Measurements from ENCODE around the gene LIPE.
A peak's percentile ranks its signal among the peaks of the same experiment; 100 is the strongest.

LIPE gene

GRCh38 chr19:42386974-42387707 lies 40.0 kb downstream of the LIPE start:
- DNase-seq (ENCODE audit: insufficient read length, low spot score): peak; percentile 82
- peak; percentile 81 for FAIRE-seq

GRCh38 chr19:42380155-42380554 lies 47.0 kb downstream of the LIPE start:
- no peak for DNase-seq (ENCODE audit: insufficient read length, low spot score)
- no peak for FAIRE-seq

- FAIRE-seq: no peak
Measured at GRCh38 chr19:42378225-42379215, 48.7 kb downstream of the LIPE start.

GRCh38 chr19:42376177-42376555 lies 51.0 kb downstream of the LIPE start:
- no peak for FAIRE-seq

More at GRCh38 chr19:42378225-42379215, 48.7 kb downstream of the LIPE start:
- no peak for DNase-seq (ENCODE audit: insufficient read length, low spot score)

GRCh38 chr19:42375415-42376176 lies 51.6 kb downstream of the LIPE start:
- DNase-seq (ENCODE audit: insufficient read length, low spot score): no peak
- no peak for FAIRE-seq

More at GRCh38 chr19:42376177-42376555, 51.0 kb downstream of the LIPE start:
- no peak for DNase-seq (ENCODE audit: insufficient read length, low spot score)

- DNase-seq (ENCODE audit: insufficient read length, low spot score) (no peak), FAIRE-seq (no peak)
Measured at GRCh38 chr19:42374826-42375376, 52.3 kb downstream of the LIPE start.

- DNase-seq (ENCODE audit: insufficient read length, low spot score) (no peak), FAIRE-seq (no peak)
Measured at GRCh38 chr19:42370626-42371175, 56.5 kb downstream of the LIPE start.

- DNase-seq (ENCODE audit: insufficient read length, low spot score) (no peak), FAIRE-seq (no peak)
Measured at GRCh38 chr19:42370068-42370520, 57.1 kb downstream of the LIPE start.

- no peak for DNase-seq (ENCODE audit: insufficient read length, low spot score)
- FAIRE-seq: no peak
Measured at GRCh38 chr19:42369433-42370067, 57.6 kb downstream of the LIPE start.

GRCh38 chr19:42368765-42369164 lies 58.4 kb downstream of the LIPE start:
- DNase-seq (ENCODE audit: insufficient read length, low spot score) (no peak), FAIRE-seq (no peak)

GRCh38 chr19:42368360-42368759 lies 58.8 kb downstream of the LIPE start:
- DNase-seq (ENCODE audit: insufficient read length, low spot score): no peak
- no peak for FAIRE-seq

GRCh38 chr19:42367929-42368328 lies 59.3 kb downstream of the LIPE start:
- FAIRE-seq (no peak), DNase-seq (ENCODE audit: insufficient read length, low spot score) (no peak)

- FAIRE-seq (no peak), DNase-seq (ENCODE audit: insufficient read length, low spot score) (no peak)
Measured at GRCh38 chr19:42366673-42367072, 60.5 kb downstream of the LIPE start.

- peak; percentile 44 for FAIRE-seq
- no peak for DNase-seq (ENCODE audit: insufficient read length, low spot score)
Measured at GRCh38 chr19:42363614-42364346, 63.4 kb downstream of the LIPE start.

- DNase-seq (ENCODE audit: insufficient read length, low spot score) (no peak), FAIRE-seq (no peak)
Measured at GRCh38 chr19:42362891-42363440, 64.2 kb downstream of the LIPE start.

- no peak for DNase-seq (ENCODE audit: insufficient read length, low spot score)
- FAIRE-seq: no peak
Measured at GRCh38 chr19:42362342-42362741, 64.8 kb downstream of the LIPE start.

- DNase-seq (ENCODE audit: insufficient read length, low spot score): no peak
- no peak for FAIRE-seq
Measured at GRCh38 chr19:42361545-42361910, 65.7 kb downstream of the LIPE start.

- FAIRE-seq: no peak
- DNase-seq (ENCODE audit: insufficient read length, low spot score): no peak
Measured at GRCh38 chr19:42360787-42361544, 66.2 kb downstream of the LIPE start.
